ENCODE data around the gene ZDBF2.

Gene ZDBF2

GRCh38 chr2:206275312-206276055, 1.0 kb downstream of the ZDBF2 start:
- TF ChIP-seq CTCF (IDR thresholded peaks at IDR 0.05; ENCODE audit: low read depth, low read length) = no peak
- no peaks in the 10 kb centered on the region for H3K27me3 ChIP-seq (ENCODE audit: insufficient read depth, low read depth, severe bottlenecking)
- peak overlapping the region; percentile 96 for H3K4me3 ChIP-seq (ENCODE audit: low read depth, low read length)
- H3K36me3 ChIP-seq = peaks cover 3% of the 10 kb centered on the region; the same call in 1 of the 2 replicates
- no peak for DNase-seq
- H3K9me3 ChIP-seq (ENCODE audit: severe bottlenecking) = no peaks in the 10 kb centered on the region
- peak overlapping the region; percentile 93 for H3K27ac ChIP-seq

GRCh38 chr2:206276169-206276942, 1.9 kb downstream of the ZDBF2 start:
- DNase-seq = no peak
- TF ChIP-seq CTCF (IDR thresholded peaks at IDR 0.05; ENCODE audit: low read depth, low read length) = no peak
- peak overlapping the region; percentile 93 for H3K27ac ChIP-seq
- peak overlapping the region; percentile 96 for H3K4me3 ChIP-seq (ENCODE audit: low read depth, low read length)
- H3K27me3 ChIP-seq (ENCODE audit: insufficient read depth, low read depth, severe bottlenecking) = no peaks in the 10 kb centered on the region
- no peaks in the 10 kb centered on the region for H3K9me3 ChIP-seq (ENCODE audit: severe bottlenecking)
- peaks cover 3% of the 10 kb centered on the region; the same call in 1 of the 2 replicates for H3K36me3 ChIP-seq

GRCh38 chr2:206277503-206277902, 3.0 kb downstream of the ZDBF2 start:
- no peak overlapping the region for H3K27ac ChIP-seq
- TF ChIP-seq CTCF (IDR thresholded peaks at IDR 0.05; ENCODE audit: low read depth, low read length) = no peak
- H3K27me3 ChIP-seq (ENCODE audit: insufficient read depth, low read depth, severe bottlenecking) = no peaks in the 10 kb centered on the region
- H3K36me3 ChIP-seq = peaks cover 13% of the 10 kb centered on the region
- DNase-seq = no peak
- H3K4me3 ChIP-seq (ENCODE audit: low read depth, low read length) = no peak overlapping the region
- no peaks in the 10 kb centered on the region for H3K9me3 ChIP-seq (ENCODE audit: severe bottlenecking)

- Histone ChIP-seq H3K36me3 (peaks cover 23% of the 10 kb centered on the region), H3K9me3 (ENCODE audit: severe bottlenecking) (peaks cover 8% of the 10 kb centered on the region), H3K4me3 (ENCODE audit: low read depth, low read length) (no peak overlapping the region), H3K27ac (no peak overlapping the region), H3K27me3 (ENCODE audit: insufficient read depth, low read depth, severe bottlenecking) (no peaks in the 10 kb centered on the region)
- no peak for DNase-seq
- no peak for TF ChIP-seq CTCF (IDR thresholded peaks at IDR 0.05; ENCODE audit: low read depth, low read length)
Observed at GRCh38 chr2:206282746-206283145, 8.3 kb downstream of the ZDBF2 start.

GRCh38 chr2:206287197-206287596, 12.7 kb downstream of the ZDBF2 start:
- Histone ChIP-seq H3K27ac (no peak overlapping the region), H3K36me3 (peaks cover 16% of the 10 kb centered on the region), H3K4me3 (ENCODE audit: low read depth, low read length) (no peak overlapping the region), H3K27me3 (ENCODE audit: insufficient read depth, low read depth, severe bottlenecking) (no peaks in the 10 kb centered on the region), H3K9me3 (ENCODE audit: severe bottlenecking) (peaks cover 8% of the 10 kb centered on the region)
- no peak for DNase-seq
- TF ChIP-seq CTCF (IDR thresholded peaks at IDR 0.05; ENCODE audit: low read depth, low read length) = no peak
